Amygdala (tissue), 56 donors: Measurements from ENCODE around the gene ARID1B.
A peak's percentile ranks its signal among the peaks of the same experiment; 100 is the strongest.

Experiments used
- DNase-seq, 56 donors: peaks; one replicate each; lab custom pipeline; 2025; lab: John Stamatoyannopoulos, UW

Gene ARID1B

GRCh38 chr6:156870924-156871539 lies 93.9 kb downstream of the ARID1B start:
- DNase-seq, result no peak

DNA sequence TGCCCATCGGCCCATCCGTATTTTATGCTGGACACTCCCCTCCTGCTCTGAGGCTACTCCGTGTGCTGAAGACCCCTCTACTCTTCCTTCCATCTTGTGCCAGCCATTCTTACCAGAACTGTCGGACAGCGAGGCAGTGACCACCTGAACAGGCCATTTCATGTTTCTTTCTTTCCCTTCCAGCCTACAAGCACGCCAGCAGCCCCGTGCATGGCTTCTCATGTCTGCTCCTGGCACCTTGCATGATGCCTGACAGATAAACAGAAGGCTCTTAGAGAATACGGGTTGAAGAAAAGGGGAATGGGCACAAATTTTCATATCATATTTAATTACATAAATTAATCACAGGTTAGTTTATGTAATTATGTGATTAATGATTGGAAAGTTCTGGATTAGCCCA lies 95.7 kb downstream of the ARID1B start:
- DNase-seq, result no peak

- DNase-seq, result no peak
Measured at GRCh38 chr6:156873654-156874380, 96.6 kb downstream of the ARID1B start.

- DNase-seq, result no peak
Measured at GRCh38 chr6:156875062-156875461, 97.9 kb downstream of the ARID1B start.

DNA sequence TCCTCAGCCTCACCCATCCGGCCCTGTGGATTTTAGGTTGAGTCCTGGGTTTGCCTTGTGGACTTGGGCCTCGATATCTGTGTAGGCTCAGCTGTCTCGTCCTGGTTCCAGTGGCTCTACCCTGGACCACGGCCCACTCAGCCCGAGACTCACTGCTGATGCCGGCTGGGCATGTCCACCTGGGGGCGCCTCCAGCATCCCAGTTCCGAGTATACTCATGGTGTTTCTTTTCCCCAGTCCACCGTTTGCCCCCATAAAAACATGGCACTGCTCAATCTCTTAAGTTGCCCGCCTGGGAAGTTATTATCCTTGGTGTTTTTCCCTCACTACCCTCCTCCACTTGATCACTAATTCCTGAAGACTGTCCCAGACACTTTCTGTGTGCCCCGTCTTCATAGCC lies 99.1 kb downstream of the ARID1B start:
- peak in 10 of 56 donors; percentile 7 to 53 (median 18) for DNase-seq

GRCh38 chr6:156877126-156877863 lies 100.1 kb downstream of the ARID1B start:
- DNase-seq, result no peak

GRCh38 chr6:156878681-156879080 lies 101.5 kb downstream of the ARID1B start:
- DNase-seq, result no peak

DNA sequence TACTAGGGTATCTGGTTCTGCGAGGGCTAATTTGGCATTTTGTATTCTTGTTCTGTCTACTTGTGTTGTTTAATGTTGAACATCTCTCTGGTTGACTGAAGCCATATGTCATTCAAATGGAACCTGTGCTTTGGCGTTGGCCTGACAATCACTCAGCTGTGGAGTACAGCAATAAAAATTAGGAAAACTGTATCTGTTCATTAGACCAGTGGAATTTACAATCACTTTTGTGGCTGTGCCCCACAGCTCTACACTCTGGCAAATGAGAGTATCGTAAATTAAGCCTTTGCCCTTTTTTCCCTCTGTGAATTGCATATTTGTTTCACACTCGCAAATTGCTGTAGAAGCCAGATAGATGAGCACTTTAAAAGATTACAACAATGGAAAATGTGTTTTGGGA lies 102.0 kb downstream of the ARID1B start:
- DNase-seq, result no peak

- DNase-seq, result no peak
Measured at GRCh38 chr6:156879591-156879990, 102.4 kb downstream of the ARID1B start.

- DNase-seq, result no peak
Measured at GRCh38 chr6:156880913-156881312, 103.7 kb downstream of the ARID1B start.

DNA sequence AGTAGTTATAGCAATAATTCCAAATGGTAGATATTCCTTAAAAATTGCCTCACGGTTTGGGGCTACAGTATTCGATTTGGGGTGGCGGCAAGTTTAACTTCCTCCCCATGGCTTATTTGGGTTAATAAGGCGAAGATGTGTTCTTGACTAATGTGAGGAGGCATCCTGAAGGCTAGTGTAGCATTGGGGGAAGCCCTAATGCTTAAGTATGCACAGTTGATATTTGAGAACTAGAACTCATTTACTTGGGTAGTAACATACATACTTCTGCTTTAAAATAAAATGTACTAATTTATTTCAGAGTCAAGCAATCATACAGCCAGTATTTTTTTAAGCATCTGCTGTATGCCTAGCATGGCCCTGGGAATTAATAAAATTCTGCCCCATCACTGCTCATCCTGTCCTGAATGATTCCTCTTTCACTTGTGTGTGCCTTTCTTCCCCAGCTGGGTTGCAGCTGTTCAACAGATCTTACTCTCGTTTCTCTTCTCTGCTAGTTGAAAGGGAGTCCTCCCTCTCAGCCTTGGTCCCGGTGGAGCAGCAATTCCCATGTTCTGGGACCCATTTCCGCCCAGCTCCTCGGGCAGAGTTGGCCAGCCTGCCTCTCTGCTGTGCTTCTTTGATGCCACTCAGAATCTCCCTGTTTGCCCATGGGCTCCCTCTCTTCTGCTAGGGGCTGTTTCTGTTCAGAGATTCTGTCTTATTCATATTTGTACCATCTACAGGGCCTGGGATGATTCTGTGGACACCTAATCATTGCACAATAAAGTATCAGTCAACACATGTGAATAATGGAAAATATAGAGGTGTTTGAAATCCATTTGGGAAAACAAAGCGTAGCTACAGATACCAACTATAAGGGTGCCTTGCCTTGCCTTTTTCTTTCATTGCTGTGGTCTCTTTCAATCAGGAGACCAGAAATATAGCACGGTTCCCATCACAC lies 104.8 kb downstream of the ARID1B start:
- DNase-seq, result no peak

DNA sequence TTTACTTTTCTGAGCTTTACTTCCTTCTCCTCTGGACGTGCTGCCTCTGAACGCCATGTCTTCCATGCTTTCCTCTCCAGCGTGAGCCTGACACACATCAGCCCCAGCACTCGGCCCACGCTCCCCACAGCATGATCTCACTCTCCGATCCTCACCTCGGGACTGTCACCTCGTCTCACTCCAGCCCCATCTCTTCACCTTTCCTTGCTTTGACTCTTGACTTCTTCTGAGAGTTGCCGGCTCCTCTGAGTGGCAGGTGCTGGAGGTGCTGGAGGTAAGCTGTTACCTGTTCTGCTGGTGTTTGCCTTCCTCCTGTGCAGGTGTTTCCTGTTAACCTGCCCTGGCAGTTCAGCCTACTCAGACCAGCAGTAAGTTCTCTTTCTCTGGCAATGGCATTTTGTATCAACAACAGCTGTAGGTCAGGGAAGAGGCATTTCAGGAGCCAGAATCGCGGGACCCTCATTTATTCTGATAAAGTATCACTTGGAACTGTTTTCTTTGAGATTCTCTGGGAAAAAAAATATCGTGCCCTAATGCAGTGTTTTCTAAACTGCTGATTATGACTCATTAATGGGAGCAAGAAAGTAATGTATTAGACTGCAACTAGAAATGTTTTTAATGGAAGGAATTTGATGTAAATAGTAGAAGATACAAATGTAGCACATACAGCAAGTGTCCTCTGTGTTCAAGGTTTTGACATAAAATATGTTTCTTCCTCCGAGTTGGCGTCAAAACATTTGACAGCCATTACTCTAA lies 106.5 kb downstream of the ARID1B start:
- no peak for DNase-seq

GRCh38 chr6:156884306-156884705 lies 107.1 kb downstream of the ARID1B start:
- no peak for DNase-seq

- no peak for DNase-seq
Measured at GRCh38 chr6:156885562-156885961, 108.4 kb downstream of the ARID1B start.

DNA sequence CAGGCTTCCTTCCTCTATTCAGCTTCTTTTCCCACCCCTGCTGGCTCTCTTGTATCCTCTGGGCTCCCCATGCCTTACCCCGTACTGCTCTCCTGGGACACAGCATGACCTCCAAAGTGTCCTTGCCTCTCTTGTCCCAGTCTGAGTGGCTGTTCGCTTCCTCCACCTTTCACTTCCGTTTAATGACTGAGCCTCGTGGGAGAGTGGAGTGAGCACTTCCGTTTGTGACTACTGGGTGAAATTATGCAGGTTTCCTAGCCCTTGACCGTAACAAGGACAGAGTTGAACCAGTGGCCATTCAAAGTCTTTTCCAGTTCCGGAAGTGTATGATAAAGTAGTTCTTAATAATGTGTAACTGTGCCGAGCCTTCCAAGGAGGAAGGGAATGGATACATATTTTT lies 109.2 kb downstream of the ARID1B start:
- DNase-seq, result no peak

DNA sequence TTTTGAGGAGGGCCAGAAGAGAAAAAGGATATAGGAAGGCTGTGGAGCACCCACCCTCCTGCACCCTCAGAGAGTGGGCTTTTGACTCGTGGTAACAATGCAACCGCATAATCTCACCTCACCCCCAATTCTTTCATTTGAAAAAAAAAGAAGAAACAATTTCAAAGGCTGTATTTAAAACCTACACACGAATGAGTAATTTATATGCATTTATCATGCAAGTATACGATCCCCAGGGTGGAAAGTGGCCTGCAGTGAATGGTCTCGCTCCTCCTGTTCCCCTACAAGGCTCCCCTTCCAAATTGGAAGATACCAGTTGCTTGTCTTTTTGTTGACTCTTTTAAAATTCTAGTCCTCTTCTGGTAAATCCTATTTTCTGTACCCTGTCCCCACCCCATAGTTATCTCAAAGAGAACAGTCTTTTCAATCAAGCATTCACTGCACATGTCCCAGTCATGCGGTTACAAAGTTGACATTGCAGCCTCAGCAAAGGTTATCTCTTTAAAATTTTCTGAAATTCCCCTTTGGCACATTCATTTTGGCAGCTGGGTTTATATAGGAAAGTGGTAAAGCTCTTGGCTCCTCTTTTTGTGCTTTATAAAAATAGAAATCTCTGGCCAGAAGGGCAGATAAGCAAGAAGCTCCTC lies 110.6 kb downstream of the ARID1B start:
- DNase-seq, result no peak

DNA sequence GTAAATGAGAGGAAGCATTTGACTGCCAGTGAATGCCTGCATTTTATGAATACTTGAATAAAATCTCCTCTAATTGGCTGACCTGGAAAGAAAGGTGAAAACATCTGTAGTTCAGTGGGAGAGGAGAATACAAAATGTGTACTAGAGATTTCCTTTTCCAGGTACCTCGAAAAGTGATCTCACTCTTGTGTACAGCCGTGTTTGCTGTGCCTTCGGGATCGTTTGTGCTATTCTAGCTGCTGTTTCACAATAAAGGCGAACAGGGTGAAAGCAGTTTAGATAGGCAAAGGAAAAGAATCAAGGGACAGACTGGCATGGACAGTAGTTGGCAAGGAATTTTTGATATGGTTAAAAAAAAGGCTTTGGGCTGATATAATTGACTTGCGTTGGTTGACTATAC lies 112.3 kb downstream of the ARID1B start:
- DNase-seq, result no peak

- DNase-seq, result no peak
Measured at GRCh38 chr6:156889986-156890385, 112.8 kb downstream of the ARID1B start.

DNA sequence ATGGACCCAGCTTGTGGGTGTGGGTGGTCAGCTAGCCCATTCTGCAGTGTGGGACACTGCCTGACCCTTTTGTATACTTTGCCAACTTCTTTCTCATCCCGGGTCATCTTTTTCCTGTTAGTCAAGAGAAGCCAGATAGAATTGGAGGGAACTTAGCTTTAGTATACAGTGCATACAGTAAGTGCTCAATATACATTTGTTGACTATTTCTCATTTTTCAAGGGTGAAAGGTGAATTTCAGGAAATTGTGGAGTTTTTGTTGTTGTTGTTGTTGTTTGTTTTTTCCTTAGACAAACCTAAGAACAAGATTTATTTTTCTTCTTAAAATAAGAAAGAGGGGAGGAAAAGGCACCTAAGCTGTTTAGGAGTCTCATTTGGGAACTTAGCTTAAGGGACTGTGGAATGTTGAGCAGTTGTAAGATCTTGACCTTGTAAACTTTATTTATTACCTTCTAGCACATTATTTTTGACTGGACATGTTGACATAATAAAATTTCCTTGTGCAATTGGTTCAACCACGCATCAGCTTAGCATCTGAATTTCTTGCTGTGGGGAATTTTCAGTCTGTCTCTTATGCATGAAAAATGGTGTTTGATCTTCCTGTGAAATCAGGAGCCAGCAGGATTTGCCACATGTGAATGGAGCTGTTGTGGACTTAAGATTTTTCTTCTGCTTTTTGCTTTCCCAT lies 113.6 kb downstream of the ARID1B start:
- no peak for DNase-seq
